Activated CD4-positive, alpha-beta T cell treated with anti-CD3 and anti-CD28 coated beads, Interleukin-2, Interleukin-6, amounts not matched to agents 100 ng/mL and 50 ng/mL, durations not matched to agents 16 hours and 8 hours (primary cell): ENCODE data around the gene PIK3R1.

Experiments used
- DNase-seq: peaks from one replicate; pipeline ENCODE4 v3.0.0-alpha.2; 2020

Gene PIK3R1

DNA sequence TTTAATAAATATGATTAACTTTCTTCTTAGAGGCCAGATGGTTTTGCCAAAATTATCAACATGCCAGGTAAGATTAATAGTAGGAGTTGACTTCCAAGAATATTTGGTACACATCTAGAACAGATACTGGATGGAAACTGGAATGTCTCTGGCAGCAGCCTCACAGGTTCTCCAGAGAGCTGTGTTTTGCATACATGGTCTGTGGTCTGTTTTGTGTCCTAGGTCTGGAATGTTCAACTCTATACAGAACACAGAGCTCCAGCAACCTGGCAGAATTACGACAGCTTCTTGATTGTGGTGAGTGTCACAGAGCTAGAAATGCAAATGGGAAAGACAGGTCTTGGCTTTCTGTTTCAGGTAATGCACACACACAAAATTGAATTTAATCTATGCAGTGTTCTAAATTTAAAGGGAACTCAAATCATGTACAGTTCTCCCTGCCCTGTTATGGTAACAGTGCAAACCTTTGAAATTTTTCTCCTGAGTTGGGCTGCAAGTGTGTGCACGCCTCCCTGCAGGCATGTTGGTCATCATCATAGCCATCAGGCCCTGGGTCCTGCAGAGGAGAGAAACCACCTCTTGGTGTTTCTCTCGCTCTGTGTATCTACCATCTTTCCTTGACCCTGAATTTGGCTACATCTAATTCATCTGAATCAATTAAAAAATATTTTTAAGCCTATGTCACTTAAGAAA is 58.3 kb downstream of the PIK3R1 start:
- no peak for DNase-seq

DNA sequence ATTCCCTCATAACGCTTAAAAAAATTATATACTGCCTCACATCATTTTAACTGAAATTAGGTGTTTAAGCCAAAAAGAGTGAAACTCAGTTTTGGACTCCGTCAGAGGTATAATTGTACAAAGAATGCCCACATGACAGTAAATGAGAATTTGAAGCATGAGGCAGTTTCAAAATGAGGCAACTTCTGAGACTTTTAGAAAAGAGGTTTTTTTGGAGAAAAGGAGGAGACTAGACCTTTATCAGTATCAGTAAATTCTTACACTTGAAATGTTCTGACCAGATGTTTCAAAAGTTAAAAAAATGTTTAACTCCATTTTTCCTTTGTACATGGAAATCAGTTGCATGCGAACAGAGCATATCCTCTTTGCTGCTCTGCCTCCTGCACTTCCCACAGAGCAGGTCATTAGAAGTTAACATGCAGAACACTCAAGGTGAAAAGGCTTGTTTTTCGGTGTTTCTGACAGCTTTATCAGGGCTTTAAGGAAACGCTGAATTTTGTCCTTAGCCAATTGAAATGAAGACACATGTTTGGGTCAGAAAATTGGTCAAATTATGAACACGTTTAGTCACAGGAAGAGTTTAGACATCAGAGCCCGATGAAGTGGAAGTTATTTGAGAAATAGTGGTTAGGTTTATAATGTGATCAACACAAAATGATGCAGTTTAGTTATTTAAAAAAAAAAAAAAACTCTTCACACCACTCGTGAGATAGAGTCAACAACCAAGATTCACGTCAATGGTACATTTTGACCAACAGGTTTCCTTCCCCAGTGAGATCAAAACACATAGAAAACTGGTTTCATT is 59.5 kb downstream of the PIK3R1 start:
- DNase-seq = peak; percentile 77

DNA sequence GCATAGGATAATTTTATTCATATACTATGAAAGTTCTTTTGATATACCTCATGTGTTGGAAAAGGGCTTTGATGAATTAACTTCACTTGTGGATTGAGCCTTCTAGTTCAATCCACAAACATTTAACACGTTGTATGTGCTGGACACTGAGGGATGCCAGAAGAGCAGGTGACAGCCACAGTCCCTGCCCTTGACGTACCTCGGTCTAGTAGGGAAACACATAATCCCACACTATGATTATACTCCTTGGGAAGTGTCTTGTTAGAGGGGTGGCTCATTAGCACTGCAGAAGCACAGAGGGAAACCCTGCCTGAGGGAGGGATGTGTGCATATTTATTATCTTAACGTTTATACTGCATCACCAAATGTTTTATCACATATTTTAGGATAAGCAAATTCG is 61.2 kb downstream of the PIK3R1 start:
- no peak for DNase-seq

DNA sequence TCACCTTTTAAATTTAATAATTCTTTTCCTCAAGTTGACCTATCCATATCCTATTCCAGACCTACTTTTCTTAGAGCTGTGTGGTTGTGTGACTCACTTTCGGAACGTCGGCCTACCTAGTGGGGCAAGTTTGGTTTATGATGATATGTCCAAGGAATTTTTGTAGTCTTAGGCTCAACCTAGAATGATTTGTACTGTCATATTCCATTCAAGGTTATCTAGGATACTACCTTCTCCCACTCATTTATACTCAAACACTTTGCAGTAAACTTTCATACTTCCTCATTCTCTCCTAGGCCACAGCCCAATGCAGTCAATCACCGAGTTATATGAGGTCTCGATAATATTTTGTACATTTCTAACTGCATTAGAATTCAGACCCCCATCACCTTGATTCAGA is 61.9 kb downstream of the PIK3R1 start:
- DNase-seq = no peak

DNA sequence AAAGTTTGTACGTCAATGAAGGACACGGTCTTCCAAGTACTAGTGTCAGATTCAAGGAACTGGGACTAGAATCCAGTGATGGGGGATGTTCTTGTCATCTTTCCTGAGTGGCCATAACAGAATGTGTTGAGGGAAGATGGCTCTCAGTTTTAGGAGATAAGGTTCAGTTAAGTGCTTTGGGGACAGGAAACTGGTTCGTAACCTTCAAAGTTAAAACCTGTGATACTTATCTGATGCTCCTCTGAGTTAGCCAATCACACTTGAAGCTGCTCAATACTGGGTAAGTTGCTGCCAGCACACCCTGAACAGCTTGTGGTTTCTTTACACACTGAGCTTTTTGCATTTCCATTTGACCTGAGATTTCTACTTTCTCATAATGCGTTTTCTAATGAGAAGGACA is 64.4 kb downstream of the PIK3R1 start:
- DNase-seq = peak; percentile 84

DNA sequence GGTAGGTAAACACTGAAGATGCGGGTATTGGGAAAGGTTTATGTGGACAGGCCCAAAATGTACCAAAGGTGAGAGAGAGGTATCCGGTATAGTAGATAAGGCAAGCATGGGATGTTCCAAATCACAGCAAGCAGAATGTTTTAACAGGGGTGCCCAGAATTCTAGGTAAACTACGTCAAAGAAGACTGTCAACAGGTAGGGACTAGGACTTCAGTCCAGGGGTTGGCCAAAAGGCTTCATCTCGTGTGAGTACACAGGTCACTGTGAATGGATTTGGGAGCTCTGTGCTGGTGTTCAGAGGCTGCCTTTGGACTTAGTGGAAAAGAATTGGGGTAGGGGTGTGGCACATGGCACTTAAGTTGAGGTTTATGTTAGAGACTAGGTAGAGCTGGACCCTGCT is 66.4 kb downstream of the PIK3R1 start:
- no peak for DNase-seq

DNA sequence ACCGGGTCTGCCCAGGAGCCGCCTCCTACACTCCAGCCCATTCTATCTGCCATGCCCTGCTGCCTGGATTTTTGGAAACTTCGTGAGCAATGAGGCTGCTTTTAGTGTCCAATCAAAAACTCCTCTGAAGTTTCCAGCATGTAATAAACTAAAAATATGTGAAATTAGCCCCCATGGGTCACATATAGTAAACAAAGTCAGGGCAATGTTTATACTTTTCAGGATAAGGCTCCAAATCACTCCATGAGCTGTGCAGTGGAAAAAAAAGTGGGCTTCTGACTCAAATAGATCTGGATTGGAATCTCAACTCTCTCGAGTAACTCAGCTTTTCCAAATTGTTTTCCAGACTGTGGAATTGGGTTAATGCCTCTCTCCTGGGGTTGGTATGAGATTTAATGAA is 68.2 kb downstream of the PIK3R1 start:
- no peak for DNase-seq

DNA sequence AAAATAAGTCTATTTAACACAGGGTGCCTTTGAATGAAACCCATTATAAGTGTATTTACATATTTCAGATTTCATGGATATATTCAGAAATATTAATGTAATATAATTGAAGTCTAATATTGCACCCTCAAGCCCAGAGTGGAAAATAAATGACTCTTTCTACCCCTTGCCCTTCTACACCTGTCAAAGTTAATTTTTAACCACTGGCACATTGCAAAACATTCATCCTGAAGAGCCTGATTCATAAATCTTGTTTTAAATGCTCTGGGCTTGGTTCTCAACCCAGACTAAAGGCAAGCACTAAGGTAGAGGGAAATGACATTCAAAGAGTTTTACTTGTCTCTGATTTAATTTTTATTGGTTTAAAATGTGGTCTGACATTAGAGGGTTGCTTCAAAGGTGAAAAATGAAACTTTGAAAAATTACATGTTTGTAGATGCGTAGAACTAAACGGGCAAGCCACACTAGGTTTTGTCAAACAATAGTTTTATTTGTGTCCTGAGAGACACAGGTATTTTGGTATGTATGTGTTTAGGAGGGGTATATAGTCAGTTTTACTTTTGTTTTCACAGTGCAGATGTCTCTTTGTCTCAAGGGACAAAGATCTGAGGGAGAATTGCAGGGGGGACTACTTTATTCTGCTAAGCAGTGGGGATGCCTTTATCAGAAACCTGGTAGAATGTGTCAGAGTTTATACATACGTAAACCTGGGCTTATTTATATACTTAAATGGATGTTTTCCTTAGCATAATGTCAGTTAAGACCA is 69.7 kb downstream of the PIK3R1 start:
- no peak for DNase-seq

DNA sequence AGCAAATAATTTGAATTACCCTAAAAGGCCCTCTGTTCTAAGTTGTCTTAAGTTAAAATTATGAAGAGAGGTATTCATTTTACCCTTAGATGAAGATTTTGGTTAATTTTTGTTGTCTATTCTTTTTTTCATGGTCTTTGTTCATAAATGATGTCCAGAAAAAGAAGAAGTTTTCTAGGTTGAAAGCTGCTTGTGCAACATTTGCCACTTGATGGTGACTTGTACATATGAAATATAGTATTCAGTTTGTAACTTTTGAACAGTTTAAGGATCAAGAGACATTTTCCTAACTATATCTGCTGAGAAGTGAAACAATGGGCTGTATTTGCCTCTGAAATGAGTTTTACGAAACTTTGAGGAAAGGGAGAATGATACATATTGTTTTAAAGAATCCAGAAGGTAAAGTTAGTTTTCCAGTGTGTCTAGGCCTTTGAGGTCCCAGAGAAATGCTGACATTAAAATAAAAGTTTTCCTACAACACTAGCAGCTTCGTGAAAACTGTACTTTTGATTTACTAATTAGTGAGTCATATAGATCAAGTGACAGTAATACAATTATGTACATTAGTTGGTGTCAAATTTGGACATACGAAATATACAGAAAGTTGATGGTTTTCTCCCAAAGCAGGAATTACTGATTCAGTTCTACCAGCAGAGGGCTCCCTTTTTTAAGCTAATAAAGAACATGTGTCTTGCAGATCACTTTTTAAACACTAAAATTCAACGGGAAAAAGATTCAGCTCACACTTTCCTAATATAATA is 70.5 kb downstream of the PIK3R1 start:
- peak; percentile 73 for DNase-seq

DNA sequence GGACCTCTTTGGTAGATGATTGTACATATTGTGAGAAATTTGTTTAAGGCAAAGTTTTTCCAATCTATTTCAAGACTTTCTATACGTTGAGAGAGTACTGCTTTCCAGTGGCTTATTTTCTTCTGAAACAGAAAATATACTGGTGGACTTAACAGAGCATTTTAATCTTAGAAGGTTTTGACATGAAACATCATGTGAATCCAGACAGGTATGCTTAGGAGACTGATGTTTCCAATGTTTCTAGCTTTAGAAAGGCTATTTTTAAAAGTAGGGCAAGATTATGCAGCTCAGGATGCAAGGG is 71.0 kb downstream of the PIK3R1 start:
- no peak for DNase-seq

DNA sequence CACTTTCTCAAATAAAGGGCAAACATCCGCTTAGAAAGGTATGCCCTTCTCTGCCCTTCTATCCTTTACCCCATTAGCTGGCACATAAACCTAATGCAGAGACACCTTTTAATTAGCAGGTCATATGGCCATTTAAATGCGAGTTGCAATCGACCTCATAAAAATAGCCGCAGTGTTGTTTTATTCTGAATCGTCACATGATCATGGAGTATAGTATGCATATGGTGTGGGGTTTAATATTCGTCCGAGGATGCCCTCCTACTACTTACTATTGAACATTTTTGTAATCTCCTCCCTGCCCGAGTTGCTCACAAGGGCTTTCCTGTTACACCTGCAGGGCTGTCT is 72.0 kb downstream of the PIK3R1 start:
- no peak for DNase-seq

DNA sequence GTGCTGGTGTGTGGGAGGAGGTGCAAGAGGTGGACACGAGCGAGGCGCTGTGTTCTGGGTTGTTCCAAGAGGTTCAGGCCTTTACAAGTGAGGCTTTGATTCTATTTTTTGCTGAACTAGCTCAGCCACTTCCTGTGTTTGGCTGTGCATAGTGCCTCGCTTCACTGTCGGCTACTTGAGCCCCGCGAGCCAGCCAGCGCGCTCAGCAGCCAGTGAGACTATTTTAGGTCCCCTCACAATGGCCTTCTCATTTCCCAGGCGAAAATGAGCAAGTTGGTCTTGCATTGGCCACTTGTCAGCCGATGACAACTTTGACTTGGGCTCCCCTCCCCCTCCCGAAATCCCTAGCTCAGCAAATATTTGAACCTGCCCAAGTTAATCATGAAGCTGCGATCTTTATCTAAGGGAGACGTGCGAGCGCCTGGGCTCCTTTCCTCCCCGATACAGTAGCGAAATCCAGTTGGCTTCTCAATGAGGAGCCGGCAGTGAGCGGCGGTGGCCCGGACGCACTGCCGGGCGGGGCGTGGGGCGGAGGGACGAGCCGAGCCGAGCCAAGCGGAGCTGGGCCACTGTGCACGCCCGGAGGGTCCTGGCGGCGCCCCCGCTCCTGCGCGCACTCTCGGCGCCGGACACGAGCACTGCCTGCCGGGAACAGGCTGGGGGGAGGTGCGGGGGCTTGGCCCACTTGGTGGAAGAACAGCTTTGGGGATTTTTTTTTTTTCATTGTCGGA is 72.6 kb downstream of the PIK3R1 start:
- peak; percentile 64 for DNase-seq

DNA sequence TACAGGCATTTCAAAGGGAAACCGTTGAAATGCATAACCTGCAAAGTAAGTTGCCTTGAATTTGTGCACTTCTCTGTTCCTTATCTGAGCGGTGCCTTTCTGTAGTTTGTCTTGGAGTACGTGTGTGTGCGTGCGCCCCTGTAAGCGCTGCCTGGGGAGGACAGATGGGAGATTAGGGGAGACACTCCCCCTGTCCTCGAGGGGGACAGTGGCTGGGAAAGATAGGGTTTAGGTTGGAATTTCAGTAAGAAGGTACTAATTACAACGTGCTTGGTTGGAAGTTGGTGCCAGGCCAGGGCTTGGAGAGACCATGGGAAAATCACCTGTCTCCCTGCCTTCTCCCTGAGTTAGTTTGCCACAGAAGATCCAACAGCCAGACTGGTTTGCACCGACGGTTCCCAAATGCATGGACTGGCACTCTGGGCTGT is 73.2 kb downstream of the PIK3R1 start:
- no peak for DNase-seq

DNA sequence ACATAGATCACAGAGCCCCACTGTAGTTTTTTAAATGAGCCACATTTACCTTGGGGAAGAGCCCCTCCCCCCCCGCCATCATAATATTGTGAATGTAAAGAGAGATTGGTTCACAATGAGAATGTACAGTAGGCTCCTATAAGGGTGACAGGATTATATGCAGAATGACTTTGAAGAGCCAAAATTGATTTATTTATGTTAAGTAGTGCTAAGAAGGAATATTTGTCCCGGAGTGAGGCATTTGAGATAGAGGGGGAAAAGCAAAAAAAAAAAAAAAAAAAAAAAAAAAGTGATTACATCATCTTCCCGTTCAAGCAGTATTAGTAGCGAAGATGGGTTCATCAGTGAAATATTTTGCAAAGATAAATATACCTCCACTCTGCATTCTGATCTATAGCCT is 73.9 kb downstream of the PIK3R1 start:
- no peak for DNase-seq

DNA sequence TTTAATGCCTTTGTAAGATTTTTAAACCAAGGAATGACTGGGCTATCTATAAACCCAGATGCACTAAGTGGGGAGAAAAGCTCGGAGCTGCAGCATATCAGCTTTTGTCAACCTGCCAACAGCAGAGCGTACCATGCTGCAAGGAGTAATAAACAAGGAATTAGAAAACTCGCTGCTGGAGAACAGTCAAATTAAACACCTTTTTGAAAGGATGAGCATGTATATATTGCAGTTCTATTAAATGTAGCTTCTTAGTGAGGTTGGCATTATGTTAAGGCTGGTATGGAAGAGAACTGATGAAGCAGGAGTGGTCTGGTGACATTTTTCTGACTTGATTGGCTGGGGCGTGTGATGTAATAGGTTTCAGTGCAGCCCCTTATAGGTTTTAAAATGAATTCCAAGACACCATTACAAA is 74.7 kb downstream of the PIK3R1 start:
- DNase-seq = no peak

DNA sequence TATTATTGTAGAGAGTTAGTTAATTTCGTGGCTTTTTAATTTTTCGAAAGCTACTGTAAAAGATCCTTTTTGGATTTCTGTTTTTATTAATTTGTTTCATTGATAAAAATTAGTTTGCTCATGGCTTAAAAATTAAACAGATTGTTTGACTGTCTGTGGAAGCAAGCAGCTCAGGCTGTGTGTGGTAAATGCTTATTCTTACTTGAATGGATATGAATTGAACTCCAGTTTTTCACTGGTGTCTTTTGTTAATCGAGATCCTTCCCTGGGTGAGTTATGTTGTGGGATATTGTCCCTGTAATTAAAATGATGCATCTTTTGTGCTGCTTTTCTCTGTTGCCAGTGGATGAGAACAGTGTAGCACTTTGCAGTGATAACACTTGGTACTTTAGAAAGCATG is 75.3 kb downstream of the PIK3R1 start:
- no peak for DNase-seq

DNA sequence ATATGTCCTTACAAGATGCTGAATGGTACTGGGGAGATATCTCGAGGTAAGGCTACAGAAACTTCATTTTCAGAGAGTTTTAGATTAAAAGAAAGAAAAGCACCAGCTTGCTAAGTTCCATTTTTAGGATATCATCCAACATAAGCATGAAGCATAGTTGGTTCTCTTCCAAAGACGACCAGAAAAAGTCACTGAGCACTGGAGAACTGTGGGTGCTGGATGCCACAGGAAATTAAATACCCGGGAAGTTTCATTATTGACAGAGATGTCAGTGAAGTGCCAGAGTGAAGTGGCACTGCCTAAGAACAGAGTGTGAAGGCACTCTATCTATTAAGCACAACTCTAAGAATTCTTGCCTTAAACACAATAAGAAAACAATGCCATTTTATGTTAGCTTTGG is 76.8 kb downstream of the PIK3R1 start:
- DNase-seq = no peak

DNA sequence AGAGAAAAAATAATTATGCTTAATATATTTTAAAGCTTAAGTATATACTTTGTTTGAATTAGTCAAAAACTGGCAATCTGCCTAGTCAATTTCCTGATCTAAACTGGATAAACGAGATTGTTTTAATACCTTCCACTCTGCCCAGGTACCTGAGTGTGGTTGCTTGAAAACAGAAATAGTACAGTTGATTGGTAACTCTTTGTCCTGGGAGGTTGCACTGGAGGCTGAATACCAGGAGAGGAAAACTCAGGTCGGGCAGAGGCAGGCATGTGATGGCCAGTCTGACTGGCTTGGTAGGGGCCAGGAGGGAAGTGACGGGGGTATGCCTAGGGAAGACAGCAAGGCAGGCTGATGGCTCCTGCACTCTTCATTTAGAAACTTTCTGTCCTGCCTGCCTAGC is 80.2 kb downstream of the PIK3R1 start:
- DNase-seq = no peak

DNA sequence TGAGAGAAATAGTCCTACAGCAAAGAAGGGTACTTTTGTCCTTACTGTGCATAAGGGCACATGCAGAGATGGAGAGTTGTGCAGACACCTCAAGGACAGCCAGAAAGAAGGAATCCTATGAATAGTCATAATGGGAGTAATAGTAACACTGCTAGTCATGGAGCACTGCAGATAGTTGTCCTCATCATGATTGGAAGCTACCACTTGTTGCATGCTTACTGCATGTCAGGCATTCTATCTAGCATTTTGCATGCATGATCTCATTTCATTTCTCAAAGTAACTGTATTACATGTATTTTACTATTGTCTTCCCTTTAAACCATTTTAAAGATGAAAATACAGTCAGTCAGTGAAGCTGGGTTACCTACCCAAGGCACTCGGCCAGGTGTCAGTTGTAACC is 81.3 kb downstream of the PIK3R1 start:
- DNase-seq = no peak

DNA sequence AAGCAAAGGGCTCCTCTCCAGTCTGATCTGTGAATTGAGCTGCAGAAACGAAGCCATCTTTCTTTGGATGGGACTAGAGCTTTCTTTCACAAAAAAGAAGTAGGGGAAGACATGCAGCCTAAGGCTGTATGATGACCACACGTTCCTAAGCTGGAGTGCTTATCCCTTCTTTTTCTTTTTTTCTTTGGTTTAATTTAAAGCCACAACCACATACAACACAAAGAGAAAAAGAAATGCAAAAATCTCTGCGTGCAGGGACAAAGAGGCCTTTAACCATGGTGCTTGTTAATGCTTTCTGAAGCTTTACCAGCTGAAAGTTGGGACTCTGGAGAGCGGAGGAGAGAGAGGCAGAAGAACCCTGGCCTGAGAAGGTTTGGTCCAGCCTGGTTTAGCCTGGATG is 82.1 kb downstream of the PIK3R1 start:
- no peak for DNase-seq

DNA sequence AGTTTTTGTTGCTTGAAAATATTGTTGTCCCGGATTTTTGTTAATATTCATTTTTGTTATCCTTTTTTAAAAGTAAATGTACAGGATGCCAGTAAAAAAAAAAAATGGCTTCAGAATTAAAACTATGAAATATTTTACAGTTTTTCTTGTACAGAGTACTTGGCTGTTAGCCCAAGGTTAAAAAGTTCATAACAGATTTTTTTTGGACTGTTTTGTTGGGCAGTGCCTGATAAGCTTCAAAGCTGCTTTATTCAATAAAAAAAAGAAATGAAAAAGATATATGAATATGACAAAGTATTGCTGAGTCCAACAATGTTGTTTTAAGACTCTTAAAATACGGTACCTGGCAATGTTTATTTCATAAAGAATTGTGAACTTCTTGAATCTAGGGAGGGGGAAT is 82.9 kb downstream of the PIK3R1 start:
- DNase-seq = no peak

DNA sequence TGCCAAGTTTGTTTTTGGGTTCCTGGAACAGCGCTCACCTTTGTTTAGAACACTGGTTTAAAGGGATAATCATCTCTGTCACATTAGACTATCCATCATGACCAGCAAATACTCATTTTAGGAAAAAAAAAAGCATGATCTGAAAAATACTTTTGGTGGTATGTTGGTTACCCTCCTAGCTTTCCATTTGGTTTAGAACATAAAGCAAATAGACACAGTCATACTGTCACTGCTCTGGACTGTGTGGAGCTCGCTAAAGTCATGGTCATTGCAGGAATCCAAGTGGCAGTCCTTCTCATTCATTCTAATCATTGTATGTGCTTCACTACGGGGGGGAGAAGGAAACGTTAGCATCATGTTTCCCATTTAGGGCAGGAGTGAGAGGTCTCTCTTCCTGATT is 83.5 kb downstream of the PIK3R1 start:
- no peak for DNase-seq

DNA sequence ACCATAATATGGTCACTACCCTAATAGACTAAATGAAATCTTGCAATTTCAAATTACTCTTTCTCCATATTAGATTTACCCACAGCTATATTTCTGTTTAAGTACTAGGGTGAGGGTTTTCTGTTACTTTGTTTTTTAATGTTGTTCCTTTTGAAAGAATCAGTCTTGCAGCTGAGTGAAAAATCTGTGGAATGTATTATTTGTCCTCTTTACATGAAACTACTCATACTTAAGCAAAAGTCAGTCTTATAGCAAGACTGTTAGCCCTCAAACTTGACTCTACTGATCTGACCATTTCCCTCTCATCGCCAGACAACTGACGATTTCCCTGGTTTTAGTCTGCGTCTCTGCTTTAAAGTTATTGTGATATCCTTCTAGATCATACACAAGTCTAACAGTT is 84.0 kb downstream of the PIK3R1 start:
- DNase-seq = no peak
